M059J (cell line): ENCODE results near the gene KCNH3. TPM values are rescaled to one million over a fixed set of nuclear protein-coding genes. Genes with fewer than 3 reads are reported as not detected.
A peak's percentile ranks its signal among the peaks of the same experiment; 100 is the strongest.
"Not testable (repeated sequence)": the region's sequence is repeated elsewhere in the genome, so short reads cannot be mapped to it uniquely, and the experiment has no call there.

ENCODE experiments used
- DNase-seq: peaks from one replicate; pipeline ENCODE4 v3.0.0-alpha.2; 2012; ENCODE audit warnings: low read depth
- total RNA-seq: library from RNA; depleted of rRNA; stranded (reverse); fragments of >200 nt; shearing (Covaris generic); gene quantifications from 2 replicates; pipeline ENCODE4 v1.2.3, GENCODE V29; 2014

The KCNH3 gene
- total RNA-seq, 1 experiment from 2014 or later = 0.05 TPM

GRCh38 chr12:49527361-49528130 is 11.3 kb upstream of the KCNH3 start:
- DNase-seq = no peak

GRCh38 chr12:49529414-49529813 is 9.4 kb upstream of the KCNH3 start:
- DNase-seq = no peak

GRCh38 chr12:49531745-49532144 is 7.1 kb upstream of the KCNH3 start:
- DNase-seq = no peak

- no peak for DNase-seq
Observed at GRCh38 chr12:49533331-49533730, 5.5 kb upstream of the KCNH3 start.

- not testable (repeated sequence) for DNase-seq
Observed at GRCh38 chr12:49534122-49534521, 4.7 kb upstream of the KCNH3 start.

- no peak for DNase-seq
Observed at GRCh38 chr12:49534731-49535278, 4.0 kb upstream of the KCNH3 start.

GRCh38 chr12:49535921-49536525 is 2.8 kb upstream of the KCNH3 start:
- peak; percentile 45 for DNase-seq

- no peak for DNase-seq
Observed at GRCh38 chr12:49536526-49537071, 2.2 kb upstream of the KCNH3 start.

- DNase-seq = no peak
Observed at GRCh38 chr12:49537231-49537751, 1.5 kb upstream of the KCNH3 start.

GRCh38 chr12:49537752-49538509 is 899 bp upstream of the KCNH3 start:
- DNase-seq = peak; percentile 20

GRCh38 chr12:49539406-49540228 is 787 bp downstream of the KCNH3 start:
- DNase-seq = no peak

- peak; percentile 32 for DNase-seq
Observed at GRCh38 chr12:49540229-49541139, 1.7 kb downstream of the KCNH3 start.

GRCh38 chr12:49541140-49541861 is 2.5 kb downstream of the KCNH3 start:
- no peak for DNase-seq

GRCh38 chr12:49541911-49542505 is 3.2 kb downstream of the KCNH3 start:
- DNase-seq = no peak

- DNase-seq = no peak
Observed at GRCh38 chr12:49542592-49543160, 3.8 kb downstream of the KCNH3 start.

- DNase-seq = no peak
Observed at GRCh38 chr12:49543221-49543913, 4.5 kb downstream of the KCNH3 start.

- DNase-seq = no peak
Observed at GRCh38 chr12:49543914-49544815, 5.3 kb downstream of the KCNH3 start.
